PC-9 (cell line): ENCODE measurements around the gene DCAF7. TPM values are rescaled to one million over a fixed set of nuclear protein-coding genes. Genes with fewer than 3 reads are reported as not detected.

Experiments
- BruUV-seq: library from RNA; stranded (reverse); fragments of 400-500 nt; replicated peaks from 2 replicates; lab custom pipeline; 2021; lab: Mats Ljungman, UMichigan
- CTCF ChIA-PET: fragments of 300-600 bp; sonication (Branson Sonifier 250); formaldehyde crosslinking; loops from one replicate; lab custom pipeline; 2022; ENCODE audit warnings: antibody characterized with exemption; lab: Charles Lee
- POLR2A ChIA-PET: fragments of 300-600 bp; sonication (Branson Sonifier 250); formaldehyde crosslinking; loops from one replicate; lab custom pipeline; 2022; ENCODE audit warnings: antibody characterized with exemption; ENCODE audit not compliant: unreplicated experiment; lab: Charles Lee
- DNase-seq, 2 experiments: peaks; one replicate each; pipeline versions ENCODE4 v3.0.0 to v3.0.0-alpha.2; 2015 to 2022; ENCODE audit warnings: mixed read lengths in 1 of 2
- H2AFZ ChIP-seq: fragments of 200-600 bp; sonication (generic); 2 replicates; pipeline ENCODE4 v1.8.1; 2017; ENCODE audit warnings: antibody characterized with exemption
- H3F3A ChIP-seq: fragments of 200-600 bp; sonication (generic); 2 replicates; pipeline ENCODE4 v1.8.1; 2017; ENCODE audit warnings: antibody characterized with exemption, mild to moderate bottlenecking, low read depth; ENCODE audit not compliant: insufficient read depth
- H3K27ac ChIP-seq: fragments of 200-600 bp; sonication (generic); 2 replicates; pipeline ENCODE4 v1.6.1; 2016; ENCODE audit warnings: mixed run types
- H3K27me3 ChIP-seq: fragments of 200-600 bp; sonication (generic); 2 replicates; pipeline ENCODE4 v1.6.1; 2016; ENCODE audit warnings: low read depth, mixed run types; ENCODE audit not compliant: insufficient read depth
- H3K36me3 ChIP-seq: fragments of 200-600 bp; sonication (generic); 2 replicates; pipeline ENCODE4 v1.6.1; 2016; ENCODE audit warnings: low read depth, mixed run types
- H3K4me1 ChIP-seq: fragments of 200-600 bp; sonication (generic); replicated peaks from 2 replicates; pipeline ENCODE4 v1.6.1; 2016; ENCODE audit warnings: mixed run types; ENCODE audit not compliant: insufficient read depth
- H3K4me2 ChIP-seq: fragments of 200-600 bp; sonication (generic); 2 replicates; pipeline ENCODE4 v1.6.1; 2017; ENCODE audit warnings: mixed run types
- H3K4me3 ChIP-seq: fragments of 200-600 bp; sonication (generic); 2 replicates; pipeline ENCODE4 v1.6.1; 2016; ENCODE audit warnings: mixed run types
- H3K79me2 ChIP-seq: fragments of 200-600 bp; sonication (generic); 2 replicates; pipeline ENCODE4 v1.6.1; 2017; ENCODE audit warnings: low read depth, mixed run types
- H3K9me2 ChIP-seq: fragments of 200-600 bp; sonication (generic); 2 replicates; pipeline ENCODE4 v1.8.1; 2017; ENCODE audit warnings: mild to moderate bottlenecking; ENCODE audit not compliant: insufficient read depth
- H3K9me3 ChIP-seq: fragments of 200-600 bp; sonication (generic); 2 replicates; pipeline ENCODE4 v1.8.1; 2016; ENCODE audit warnings: low read depth; ENCODE audit not compliant: insufficient read depth
- H4K20me1 ChIP-seq: fragments of 200-600 bp; sonication (generic); 2 replicates; pipeline ENCODE4 v1.8.1; 2017; ENCODE audit not compliant: insufficient read depth
- CTCF ChIP-seq: fragments of 200-600 bp; sonication (generic); conservative IDR thresholded peaks from 2 replicates; pipeline ENCODE4 v1.6.1; 2017; ENCODE audit warnings: mixed run types, antibody characterized with exemption, mild to moderate bottlenecking, moderate library complexity
- EZH2 ChIP-seq: fragments of 200-600 bp; sonication (generic); IDR thresholded peaks from 2 replicates; pipeline ENCODE4 v1.8.0; 2017; ENCODE audit warnings: antibody characterized with exemption, low read depth
- intact Hi-C: fragments of 100-400 bp; cut with micrococcal nuclease; formaldehyde crosslinking; loops from one replicate; pipeline ENCODE4 v1.10.0; 2022; ENCODE audit not compliant: unreplicated experiment
- total RNA-seq: library from RNA; stranded (reverse); gene quantifications from 2 replicates; pipeline ENCODE4 v1.2.3, GENCODE V29; 2021

DCAF7 gene
- total RNA-seq, 1 experiment from 2014 or later: 78.9 TPM

GRCh38 chr17:63629627-63630026, 79.3 kb downstream of the DCAF7 start:
- no peaks in the 10 kb centered on the region for H3K36me3 ChIP-seq
- no peak overlapping the region for H2AFZ ChIP-seq
- H3K9me2 ChIP-seq: no peaks in the 10 kb centered on the region
- no peak overlapping the region for H3K4me3 ChIP-seq
- H3K4me1 ChIP-seq: no peaks in the 10 kb centered on the region
- H3K27ac ChIP-seq: no peak overlapping the region
- no peaks in the 10 kb centered on the region for H3K79me2 ChIP-seq
- no peaks in the 10 kb centered on the region for H4K20me1 ChIP-seq
- intact Hi-C loops: no loop called here
- peak in 1 of 2 experiments; percentile 40 for DNase-seq
- no peaks in the 10 kb centered on the region for H3K27me3 ChIP-seq
- H3K9me3 ChIP-seq: no peaks in the 10 kb centered on the region
- BruUV-seq: no TSS peak
- no peak overlapping the region for H3K4me2 ChIP-seq
- TF ChIP-seq CTCF: no peak
- no peak for TF ChIP-seq EZH2
- ChIA-PET CTCF (no interaction called here), POLR2A (interaction anchor here (0.6 kb wide), 1 partner anchor 1246 kb away, joined by 3 read pairs; no protein-coding TSS in a partner anchor)
- H3F3A ChIP-seq: no peaks in the 10 kb centered on the region

- POLR2A ChIA-PET: no interaction called here
- Histone ChIP-seq H3K27ac (no peak overlapping the region), H3K9me2 (no peaks in the 10 kb centered on the region), H3K4me3 (no peak overlapping the region), H3K79me2 (no peaks in the 10 kb centered on the region), H2AFZ (no peak overlapping the region), H3K27me3 (no peaks in the 10 kb centered on the region), H4K20me1 (no peaks in the 10 kb centered on the region), H3K4me2 (no peak overlapping the region), H3F3A (no peaks in the 10 kb centered on the region), H3K4me1 (no peaks in the 10 kb centered on the region), H3K36me3 (no peaks in the 10 kb centered on the region), H3K9me3 (no peaks in the 10 kb centered on the region)
- no peak for TF ChIP-seq CTCF
- TF ChIP-seq EZH2: no peak
- intact Hi-C loops: no loop called here
- no TSS peak for BruUV-seq
- DNase-seq: no peak
- CTCF ChIA-PET: no interaction called here
These were observed 80.8 kb downstream of the DCAF7 start for GRCh38 chr17:63631062-63631461.

GRCh38 chr17:63631626-63632025, 81.3 kb downstream of the DCAF7 start:
- H3K9me2 ChIP-seq: no peaks in the 10 kb centered on the region
- no peaks in the 10 kb centered on the region for H3K36me3 ChIP-seq
- no peaks in the 10 kb centered on the region for H3K79me2 ChIP-seq
- H2AFZ ChIP-seq: no peak overlapping the region
- H3K27ac ChIP-seq: no peak overlapping the region
- ChIA-PET CTCF (no interaction called here), POLR2A (no interaction called here)
- TF ChIP-seq EZH2: no peak
- no peak for TF ChIP-seq CTCF
- H3F3A ChIP-seq: no peaks in the 10 kb centered on the region
- no peak for DNase-seq
- intact Hi-C loops: no loop called here
- no peaks in the 10 kb centered on the region for H3K9me3 ChIP-seq
- H3K4me2 ChIP-seq: no peak overlapping the region
- H3K27me3 ChIP-seq: no peaks in the 10 kb centered on the region
- no peak overlapping the region for H3K4me3 ChIP-seq
- no TSS peak for BruUV-seq
- no peaks in the 10 kb centered on the region for H4K20me1 ChIP-seq
- H3K4me1 ChIP-seq: no peaks in the 10 kb centered on the region
